LNCAP (cell line): ENCODE measurements around the gene FHOD1.

ENCODE experiments used
- CTCF ChIP-seq: fragments of 450-650 bp; IDR thresholded peaks from 2 replicates; pipeline ENCODE4 v1.5.1; 2017; ENCODE audit warnings: mild to moderate bottlenecking

The FHOD1 gene

GRCh38 chr16:67284699-67285646 lies 37.7 kb upstream of the FHOD1 start:
- TF ChIP-seq CTCF = peak; percentile 66

GRCh38 chr16:67283826-67284555 lies 36.7 kb upstream of the FHOD1 start:
- TF ChIP-seq CTCF = no peak

- TF ChIP-seq CTCF = no peak
These were observed 36.0 kb upstream of the FHOD1 start for GRCh38 chr16:67283039-67283825.

GRCh38 chr16:67282447-67282805 lies 35.1 kb upstream of the FHOD1 start:
- no peak for TF ChIP-seq CTCF

GRCh38 chr16:67281536-67282446 lies 34.5 kb upstream of the FHOD1 start:
- TF ChIP-seq CTCF = no peak

- no peak for TF ChIP-seq CTCF
These were observed 33.1 kb upstream of the FHOD1 start for GRCh38 chr16:67280090-67281015.
